ENCODE results near the gene IL13RA2.

Gene IL13RA2

GRCh38 chrX:114985967-114986592 lies 31.3 kb downstream of the IL13RA2 start:
- no peak for DNase-seq (ENCODE audit: low read depth in 3 of 3)

GRCh38 chrX:114976292-114976691 lies 41.1 kb downstream of the IL13RA2 start:
- DNase-seq (ENCODE audit: low read depth in 3 of 3), result no peak

GRCh38 chrX:114973013-114973412 lies 44.4 kb downstream of the IL13RA2 start:
- DNase-seq (ENCODE audit: low read depth in 3 of 3), result no peak

DNA sequence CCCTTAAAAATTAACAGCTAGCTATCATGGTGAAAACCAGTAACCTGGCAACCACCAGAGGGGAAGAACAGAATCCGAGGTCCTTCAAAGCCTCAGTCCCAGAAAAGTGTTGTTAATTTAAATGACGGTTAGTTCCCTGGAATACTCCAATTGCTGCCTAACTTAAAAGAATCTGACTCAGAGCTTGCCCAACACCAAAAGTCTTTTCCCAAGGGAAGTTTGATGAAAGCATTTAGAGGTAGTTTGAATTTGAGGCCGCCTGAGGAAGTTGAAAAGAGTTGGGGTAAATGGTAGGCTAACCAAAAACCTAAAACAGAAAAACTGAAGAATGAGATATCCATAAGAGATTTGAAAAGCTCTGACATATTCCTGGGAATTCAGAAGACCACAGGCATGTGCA lies 46.6 kb downstream of the IL13RA2 start:
- no peak for DNase-seq (ENCODE audit: low read depth in 3 of 3)

DNA sequence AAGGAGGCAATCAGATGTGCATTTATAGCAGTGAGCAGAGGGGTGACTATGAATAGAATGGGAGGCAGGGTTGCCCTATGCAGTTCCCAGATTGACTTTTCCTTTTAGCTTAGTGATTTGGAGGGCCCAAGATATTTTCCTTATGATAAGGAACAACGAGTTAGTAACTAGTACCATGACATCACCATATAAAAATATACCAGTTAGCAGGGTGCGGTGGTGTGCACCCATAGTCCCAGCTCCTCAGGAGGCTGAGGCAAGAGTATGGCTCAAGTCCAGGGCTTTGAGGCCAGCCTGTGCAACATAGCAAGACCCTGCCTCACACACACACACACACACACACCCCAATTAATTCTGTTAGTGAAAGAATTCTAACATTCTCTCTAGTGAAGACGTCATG lies 53.0 kb downstream of the IL13RA2 start:
- DNase-seq (ENCODE audit: low read depth in 3 of 3), result no peak

DNA sequence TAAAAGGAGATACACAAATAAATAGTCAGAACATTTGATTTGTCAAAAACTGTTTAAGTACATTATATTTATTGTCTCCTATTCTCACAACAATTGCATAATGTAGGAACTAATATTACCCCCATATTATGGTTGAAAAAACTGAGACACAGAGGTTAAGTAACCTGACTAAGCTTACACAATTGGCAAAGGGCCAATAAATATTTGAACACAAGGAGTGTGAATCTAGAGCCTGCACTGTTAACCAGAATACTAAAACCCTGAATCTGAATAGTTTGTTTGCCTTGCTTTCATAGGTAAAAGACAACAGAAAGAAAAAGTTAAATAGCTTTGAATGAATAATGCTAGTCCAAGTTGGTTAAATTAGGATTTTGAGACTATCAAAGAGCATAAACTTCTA lies 55.2 kb downstream of the IL13RA2 start:
- no peak for DNase-seq (ENCODE audit: low read depth in 3 of 3)

DNA sequence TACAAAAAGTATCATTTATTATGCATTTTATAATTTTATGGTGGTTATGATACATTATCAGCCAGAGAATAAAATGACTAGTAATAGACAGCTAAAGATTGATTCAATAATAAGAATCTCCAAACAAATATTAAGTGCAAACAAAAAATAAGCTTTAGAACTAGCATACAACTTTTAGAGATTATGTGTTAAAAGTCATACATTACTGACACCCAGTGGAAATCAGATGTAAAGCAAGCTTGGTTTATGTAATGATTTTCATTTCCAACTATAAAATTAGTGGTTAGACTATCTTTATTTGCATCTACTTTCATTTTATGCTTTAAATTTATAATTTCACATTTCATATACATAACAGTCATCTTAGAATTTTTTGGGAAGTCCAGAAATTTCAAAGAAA lies 57.7 kb downstream of the IL13RA2 start:
- no peak for DNase-seq (ENCODE audit: low read depth in 3 of 3)
